Breast epithelium (tissue), 3 donors: ENCODE data around the gene DCST2.

Source experiments
- POLR2A ChIP-seq: fragments of 450-650 bp; IDR thresholded peaks from one replicate; pipeline ENCODE4 v1.6.1; 2016; ENCODE audit warnings: antibody characterized with exemption, mild to moderate bottlenecking, moderate library complexity
- POLR2AphosphoS5 ChIP-seq, 3 donors: sonication (generic); formaldehyde crosslinking; IDR thresholded peaks; one replicate each; pipeline ENCODE4 v1.6.1; 2017; ENCODE audit warnings: antibody characterized with exemption in 3 of 3
- TF ChIP-seq, protein P1 (sequence below), 3 donors: fragments of 450-650 bp; IDR thresholded peaks; one replicate each; pipeline ENCODE4 v1.5.1; 2016 to 2017; ENCODE audit warnings: antibody characterized with exemption in 3 of 3, mild to moderate bottlenecking in 3 of 3, moderate library complexity in 3 of 3

GRCh38 chr1:155011004-155011416 is 22.6 kb downstream of the DCST2 start:
- TF ChIP-seq POLR2AphosphoS5 (IDR thresholded peaks at IDR 0.05) (no peak), POLR2A (no peak)
- TF ChIP-seq, protein P1, sequence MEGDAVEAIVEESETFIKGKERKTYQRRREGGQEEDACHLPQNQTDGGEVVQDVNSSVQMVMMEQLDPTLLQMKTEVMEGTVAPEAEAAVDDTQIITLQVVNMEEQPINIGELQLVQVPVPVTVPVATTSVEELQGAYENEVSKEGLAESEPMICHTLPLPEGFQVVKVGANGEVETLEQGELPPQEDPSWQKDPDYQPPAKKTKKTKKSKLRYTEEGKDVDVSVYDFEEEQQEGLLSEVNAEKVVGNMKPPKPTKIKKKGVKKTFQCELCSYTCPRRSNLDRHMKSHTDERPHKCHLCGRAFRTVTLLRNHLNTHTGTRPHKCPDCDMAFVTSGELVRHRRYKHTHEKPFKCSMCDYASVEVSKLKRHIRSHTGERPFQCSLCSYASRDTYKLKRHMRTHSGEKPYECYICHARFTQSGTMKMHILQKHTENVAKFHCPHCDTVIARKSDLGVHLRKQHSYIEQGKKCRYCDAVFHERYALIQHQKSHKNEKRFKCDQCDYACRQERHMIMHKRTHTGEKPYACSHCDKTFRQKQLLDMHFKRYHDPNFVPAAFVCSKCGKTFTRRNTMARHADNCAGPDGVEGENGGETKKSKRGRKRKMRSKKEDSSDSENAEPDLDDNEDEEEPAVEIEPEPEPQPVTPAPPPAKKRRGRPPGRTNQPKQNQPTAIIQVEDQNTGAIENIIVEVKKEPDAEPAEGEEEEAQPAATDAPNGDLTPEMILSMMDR (IDR thresholded peaks at IDR 0.05), result no peak
